Measurements from ENCODE around the gene PTGFRN. TPM values are rescaled to one million over a fixed set of nuclear protein-coding genes. Genes with fewer than 3 reads are reported as not detected.

The PTGFRN gene
- total and polyA plus RNA-seq, 10 donors = 1.7 to 17.4 (median 10.6) TPM

- DNase-seq = no peak
- intact Hi-C loops (cut with DNase I; ENCODE audit: low total_unique reads) = no loop called here
Measured at GRCh38 chr1:117036018-117036461, 126.3 kb downstream of the PTGFRN start.

GRCh38 chr1:117037802-117038201 is 128.1 kb downstream of the PTGFRN start:
- no peak overlapping the region for H3K4me3 ChIP-seq
- H3K4me1 ChIP-seq = no peaks in the 10 kb centered on the region
- peaks cover 0 to 2% (median 0%) of the 10 kb centered on the region in 8 donors for H3K9me3 ChIP-seq
- no peak for DNase-seq
- TF ChIP-seq CTCF (IDR thresholded peaks at IDR 0.05 in 8 of 11, conservative IDR thresholded peaks at IDR 0.05 in 3 of 11) = no peak
- intact Hi-C loops (cut with DNase I; ENCODE audit: low total_unique reads) = no loop called here
- peaks cover 0 to 22% (median 0%) of the 10 kb centered on the region in 6 donors for H3K36me3 ChIP-seq
- 49 to 97% (median 91%) methylated on average over 1 of the region's 1 CpG for WGBS, 5 donors
- H3K27me3 ChIP-seq (replicated peaks in 1 of 7) = no peaks in the 10 kb centered on the region
- no peak overlapping the region for H3K27ac ChIP-seq

More at GRCh38 chr1:117036018-117036461, 126.3 kb downstream of the PTGFRN start:
- TF ChIP-seq POLR2A (IDR thresholded peaks at IDR 0.05) (no peak), POLR2AphosphoS5 (IDR thresholded peaks at IDR 0.05) (no peak), CTCF (IDR thresholded peaks at IDR 0.05 in 8 of 11, conservative IDR thresholded peaks at IDR 0.05 in 3 of 11) (no peak)
- peaks cover 0 to 22% (median 0%) of the 10 kb centered on the region in 6 donors for H3K36me3 ChIP-seq
- no peaks in the 10 kb centered on the region for H3K4me1 ChIP-seq
- no peaks in the 10 kb centered on the region for H3K27me3 ChIP-seq (replicated peaks in 1 of 7)
- H3K9me3 ChIP-seq = no peaks in the 10 kb centered on the region
- H3K4me3 ChIP-seq = no peak overlapping the region
- H3K27ac ChIP-seq = no peak overlapping the region
- 65 to 75% (median 68%) methylated on average over 6 of the region's 6 CpGs for WGBS, 5 donors

- no peaks in the 10 kb centered on the region for H3K4me1 ChIP-seq
- no peak overlapping the region for H3K4me3 ChIP-seq
- peaks cover 0 to 22% (median 0%) of the 10 kb centered on the region in 6 donors for H3K36me3 ChIP-seq
- H3K27ac ChIP-seq = no peak overlapping the region
- TF ChIP-seq POLR2A (IDR thresholded peaks at IDR 0.05) (no peak), CTCF (IDR thresholded peaks at IDR 0.05 in 8 of 11, conservative IDR thresholded peaks at IDR 0.05 in 3 of 11) (no peak), POLR2AphosphoS5 (IDR thresholded peaks at IDR 0.05) (no peak)
- peaks cover 0 to 2% (median 0%) of the 10 kb centered on the region in 8 donors for H3K9me3 ChIP-seq
- WGBS, 5 donors = 90 to 99% (median 93%) methylated on average over 6 of the region's 6 CpGs
- no peak for DNase-seq
- intact Hi-C loops (cut with DNase I; ENCODE audit: low total_unique reads) = no loop called here
- no peaks in the 10 kb centered on the region for H3K27me3 ChIP-seq (replicated peaks in 1 of 7)
Measured at GRCh38 chr1:117038236-117038635, 128.5 kb downstream of the PTGFRN start.

Small RNA genes lying within 50 kb of the gene (small RNA-seq; reads per million reads assigned to genes)
- gene RNA5SP55 = 0 reads per million in 4 donors

Other genes with a start within 250 kb of the PTGFRN start
- gene IGSF3, start 242.2 kb upstream of the PTGFRN start, total RNA-seq = 1 to 10 TPM in 1 of 7 donors, under 1 TPM in 6; 0.43 to 1.2 (median 0.77) TPM
- under 1 TPM; 0.09 to 0.16 (median 0.11) TPM for gene IGSF3, start 242.2 kb upstream of the PTGFRN start, polyA plus RNA-seq
- 10 to 100 TPM; 24.4 to 50.5 (median 35.4) TPM for gene CD2, start 155.5 kb upstream of the PTGFRN start, total RNA-seq
- gene CD2, start 155.5 kb upstream of the PTGFRN start, polyA plus RNA-seq = 10 to 100 TPM; 21.6 to 25.5 (median 21.8) TPM
- gene CD101, start 91.8 kb downstream of the PTGFRN start, total RNA-seq = 10 to 100 TPM in 2 of 7 donors, 1 to 10 TPM in 5; 3.7 to 15.9 (median 9.3) TPM
- gene CD101, start 91.8 kb downstream of the PTGFRN start, polyA plus RNA-seq = 1 to 10 TPM; 1.0 to 7.6 (median 1.9) TPM
- 10 to 100 TPM; 16.8 to 36.1 (median 25.4) TPM for gene TTF2, start 150.4 kb downstream of the PTGFRN start, total RNA-seq
- gene TTF2, start 150.4 kb downstream of the PTGFRN start, polyA plus RNA-seq = 1 to 10 TPM; 4.8 to 7.0 (median 5.2) TPM
- gene TRIM45, start 211.8 kb downstream of the PTGFRN start, total RNA-seq = 1 to 10 TPM; 1.5 to 4.0 (median 1.9) TPM
- 1 to 10 TPM; 1.2 to 8.1 (median 4.4) TPM for gene TRIM45, start 211.8 kb downstream of the PTGFRN start, polyA plus RNA-seq

Data from spleen (tissue), 11 donors.